Measurements from ENCODE around the gene PGC. TPM values are rescaled to one million over a fixed set of nuclear protein-coding genes. Genes with fewer than 3 reads are reported as not detected.

The PGC gene
- total and polyA plus RNA-seq, 2 donors (not counting 1 experiment from before 2014, with no cell fraction given) = not detected

DNA sequence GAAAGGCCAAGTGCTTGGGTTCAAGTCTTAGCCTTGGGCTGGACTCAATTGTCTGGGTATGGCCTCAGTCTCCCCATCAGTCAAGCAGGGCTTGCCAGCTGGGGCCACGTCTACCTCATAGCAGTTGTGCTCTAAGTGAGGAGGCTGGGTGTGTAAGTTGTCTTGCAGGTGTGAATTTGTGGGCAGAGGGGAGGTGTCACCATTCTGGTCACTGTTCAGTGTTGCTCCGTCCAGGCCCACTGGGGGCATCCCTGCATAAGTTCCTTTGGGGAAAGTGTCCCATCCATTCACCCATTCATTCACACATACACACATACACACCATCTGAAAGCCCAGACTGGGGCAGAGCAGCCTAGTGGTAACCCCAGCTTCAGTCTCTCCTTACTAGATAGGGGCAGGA lies 48.1 kb downstream of the PGC start:
- Mint-ChIP-seq H3K9me3 (ENCODE audit: insufficient read depth) (no peaks in the 10 kb centered on the region), H3K4me1 (peaks cover 81% of the 10 kb centered on the region), H3K4me3 (no peak overlapping the region), H3K27me3 (no peaks in the 10 kb centered on the region), H3K27ac (peak overlapping the region; percentile 85)
- Histone ChIP-seq H3K4me1 (ENCODE audit: control insufficient read depth in 2 of 2, insufficient read depth in 2 of 2, low read length in 2 of 2) (peaks cover 61 to 76% of the 10 kb centered on the region in 2 donors), H4K20me1 (ENCODE audit: control insufficient read depth, insufficient read depth, low read length, poor library complexity, severe bottlenecking) (peaks cover 85% of the 10 kb centered on the region), H3K4me2 (replicated peaks; ENCODE audit: low read depth, low read length, poor library complexity, severe bottlenecking) (no peak overlapping the region), H3K27ac (ENCODE audit: low read length in 2 of 2) (peak overlapping the region in 1 of 2 donors; percentile 49), H3K9ac (ENCODE audit: low read length) (no peak overlapping the region), H3K27me3 (replicated peaks in 1 of 4; ENCODE audit: control extremely low read depth in 1 of 4, control insufficient read depth in 3 of 4, insufficient read depth in 4 of 4, low read length in 3 of 4) (no peaks in the 10 kb centered on the region), H3K4me3 (ENCODE audit: control extremely low read depth in 1 of 5, extremely low read depth in 1 of 5, insufficient read depth in 1 of 5, low read depth in 2 of 5, low read length in 4 of 5) (no peak overlapping the region), H2AFZ (ENCODE audit: insufficient read depth, low read depth, low read length, poor library complexity, severe bottlenecking) (no peak overlapping the region), H3K9me3 (ENCODE audit: control extremely low read depth in 1 of 3, control insufficient read depth in 2 of 3, insufficient read depth in 1 of 3, low read length in 2 of 3) (peaks cover 0 to 7% (median 0%) of the 10 kb centered on the region in 3 donors), H3K36me3 (replicated peaks in 1 of 2; ENCODE audit: control extremely low read depth in 1 of 2, control insufficient read depth in 1 of 2, extremely low read depth in 1 of 2, insufficient read depth in 2 of 2, low read length in 1 of 2) (peaks cover 0 to 67% of the 10 kb centered on the region in 2 experiments), H3K79me2 (ENCODE audit: control insufficient read depth, insufficient read depth, low read length) (peaks cover 95% of the 10 kb centered on the region)
- intact Hi-C loops (cut with micrococcal nuclease) = loop anchor here (5.0 kb wide), 1 partner anchor 33 kb away; no protein-coding TSS in a partner anchor
- TF ChIP-seq, protein P1, sequence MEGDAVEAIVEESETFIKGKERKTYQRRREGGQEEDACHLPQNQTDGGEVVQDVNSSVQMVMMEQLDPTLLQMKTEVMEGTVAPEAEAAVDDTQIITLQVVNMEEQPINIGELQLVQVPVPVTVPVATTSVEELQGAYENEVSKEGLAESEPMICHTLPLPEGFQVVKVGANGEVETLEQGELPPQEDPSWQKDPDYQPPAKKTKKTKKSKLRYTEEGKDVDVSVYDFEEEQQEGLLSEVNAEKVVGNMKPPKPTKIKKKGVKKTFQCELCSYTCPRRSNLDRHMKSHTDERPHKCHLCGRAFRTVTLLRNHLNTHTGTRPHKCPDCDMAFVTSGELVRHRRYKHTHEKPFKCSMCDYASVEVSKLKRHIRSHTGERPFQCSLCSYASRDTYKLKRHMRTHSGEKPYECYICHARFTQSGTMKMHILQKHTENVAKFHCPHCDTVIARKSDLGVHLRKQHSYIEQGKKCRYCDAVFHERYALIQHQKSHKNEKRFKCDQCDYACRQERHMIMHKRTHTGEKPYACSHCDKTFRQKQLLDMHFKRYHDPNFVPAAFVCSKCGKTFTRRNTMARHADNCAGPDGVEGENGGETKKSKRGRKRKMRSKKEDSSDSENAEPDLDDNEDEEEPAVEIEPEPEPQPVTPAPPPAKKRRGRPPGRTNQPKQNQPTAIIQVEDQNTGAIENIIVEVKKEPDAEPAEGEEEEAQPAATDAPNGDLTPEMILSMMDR (IDR thresholded peaks at IDR 0.05) = no peak
- TF ChIP-seq EZH2 (IDR thresholded peaks at IDR 0.05; ENCODE audit: borderline replicate concordance, insufficient read depth, low read depth, low read length, poor library complexity, severe bottlenecking) = no peak
- DNase-seq (no peak), ATAC-seq (ENCODE audit: low read depth) (peak; percentile 32)
- POLR2A ChIA-PET = interaction anchor here (1.7 to 11.0 kb wide), 2 partner anchors 25 to 33 kb away, joined by 7 to 342 read pairs; partner anchors contain the start of gene TFEB
- CTCF ChIA-PET = interaction anchor here (1.3 to 3.5 kb wide), 5 partner anchors 10 to 97 kb away, joined by 3 to 23 read pairs (median 10); partner anchors contain the start of gene TFEB
- WGBS (ENCODE audit: insufficient coverage) = no CpG with 5 or more reads among the region's 2 CpGs
